LoVo (cell line): ENCODE data around the gene C1orf116.

ENCODE experiments used
- DNase-seq: peaks from one replicate; pipeline ENCODE4 v3.0.0-alpha.2; 2016; ENCODE audit warnings: low spot score

C1orf116 gene

DNA sequence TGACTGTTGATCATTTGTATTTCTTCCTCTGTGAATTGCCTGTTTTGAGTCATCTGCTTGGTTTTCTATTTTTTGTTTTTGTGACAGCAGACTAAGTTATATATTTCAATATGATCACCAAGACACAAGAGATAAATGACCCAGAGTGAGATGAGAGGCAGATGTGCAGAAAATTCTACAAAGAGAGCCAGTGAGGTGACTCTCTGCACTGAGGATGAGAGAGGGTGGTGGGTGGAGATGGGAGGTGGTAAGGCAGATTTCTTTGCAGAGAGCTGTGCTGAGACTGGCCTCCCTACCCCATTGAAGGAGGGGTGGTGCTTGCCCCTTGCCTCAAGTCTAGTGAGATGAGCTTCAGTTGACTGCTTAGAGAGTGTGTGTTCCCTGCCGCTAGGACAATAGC, 44.7 kb downstream of the C1orf116 start:
- DNase-seq: no peak

DNA sequence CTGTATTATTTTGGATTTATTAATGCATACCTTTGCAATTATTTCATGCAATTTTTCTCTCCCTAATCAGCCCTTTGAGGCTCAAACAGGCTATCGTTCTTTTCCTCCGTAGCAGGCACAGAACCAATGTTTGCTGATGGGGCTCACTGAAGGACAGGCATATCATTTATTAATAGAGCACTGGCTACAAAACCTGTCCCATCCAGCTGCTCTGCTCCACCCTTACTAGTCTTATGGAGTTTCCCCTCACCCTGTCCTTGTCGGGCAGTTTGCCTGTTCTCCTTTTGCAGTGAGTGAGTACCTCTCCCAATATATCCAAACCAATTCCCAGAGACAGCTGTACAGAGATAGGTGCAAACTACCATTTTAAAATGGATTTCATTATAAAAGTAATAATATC, 45.7 kb downstream of the C1orf116 start:
- DNase-seq: no peak

DNA sequence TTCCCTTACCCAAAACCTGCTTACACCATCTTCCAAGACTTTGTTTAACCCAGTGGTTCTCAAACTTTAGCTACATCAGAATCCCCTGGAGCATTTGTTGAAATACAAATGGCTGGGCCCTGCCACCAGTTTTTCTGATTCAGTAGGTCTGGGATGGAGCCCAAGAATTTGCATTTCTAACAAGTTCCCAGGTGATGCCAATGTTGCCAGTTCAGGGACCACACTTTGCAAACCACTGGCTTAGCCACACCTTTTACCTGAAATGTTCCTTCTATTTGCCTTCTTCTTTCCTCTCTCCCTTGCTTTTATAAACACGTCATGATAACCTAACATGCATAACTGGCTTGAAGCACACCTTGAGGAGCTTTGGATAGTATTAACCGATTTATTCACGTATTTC, 46.2 kb downstream of the C1orf116 start:
- DNase-seq: no peak

DNA sequence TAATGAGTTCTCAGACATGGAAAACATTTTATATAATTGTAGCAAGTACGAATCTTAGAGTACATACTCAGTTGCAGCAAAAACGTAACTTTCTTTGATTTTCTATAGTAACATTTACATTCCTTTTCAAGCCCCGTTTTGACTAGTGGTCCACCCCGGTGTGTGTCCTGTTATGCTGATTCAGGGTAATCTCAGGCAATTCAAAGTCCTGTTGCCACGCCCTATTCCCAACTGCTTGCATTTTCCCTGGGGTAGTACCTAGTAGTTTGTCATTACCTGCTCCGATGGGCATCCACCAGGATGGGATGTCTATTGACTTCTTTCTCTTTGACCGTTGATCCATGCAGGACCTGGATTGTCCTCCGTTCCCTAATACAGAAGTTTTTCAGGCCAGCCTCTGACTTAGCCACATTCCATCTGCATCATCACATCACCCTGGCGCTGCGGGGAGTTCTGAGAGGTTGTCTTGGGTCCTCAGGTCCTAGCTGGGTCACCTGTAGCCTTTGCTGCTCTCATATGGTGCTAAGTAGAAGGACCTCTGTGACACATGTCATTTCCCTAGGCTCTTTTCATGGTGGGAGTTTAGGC, 47.3 kb downstream of the C1orf116 start:
- DNase-seq: no peak

- peak; percentile 68 for DNase-seq
Measured at GRCh38 chr1:206982216-206982615, 50.3 kb downstream of the C1orf116 start.

GRCh38 chr1:206979379-206980043, 53.0 kb downstream of the C1orf116 start:
- DNase-seq: no peak

DNA sequence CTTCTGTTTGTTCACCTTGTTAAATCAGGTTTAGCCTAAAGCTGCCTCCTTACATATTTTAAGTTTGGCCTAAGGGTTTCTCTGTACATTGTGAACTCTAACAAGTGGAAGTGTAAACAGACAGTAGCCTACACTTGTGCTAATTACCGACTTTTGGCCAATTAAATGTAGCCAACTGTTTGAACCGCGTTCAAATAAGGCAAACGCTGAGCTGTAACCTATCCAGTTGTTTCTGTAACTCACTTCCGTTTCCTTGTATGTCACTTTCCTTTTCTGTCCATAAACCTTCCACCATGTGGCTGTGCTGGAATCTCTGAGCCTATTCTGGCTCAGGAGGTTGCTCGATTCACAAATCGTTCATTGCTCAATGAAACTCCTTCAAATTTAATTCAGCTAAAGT, 54.3 kb downstream of the C1orf116 start:
- DNase-seq: no peak

- no peak for DNase-seq
Measured at GRCh38 chr1:206975306-206975705, 57.2 kb downstream of the C1orf116 start.

GRCh38 chr1:206974140-206974539, 58.4 kb downstream of the C1orf116 start:
- no peak for DNase-seq

DNA sequence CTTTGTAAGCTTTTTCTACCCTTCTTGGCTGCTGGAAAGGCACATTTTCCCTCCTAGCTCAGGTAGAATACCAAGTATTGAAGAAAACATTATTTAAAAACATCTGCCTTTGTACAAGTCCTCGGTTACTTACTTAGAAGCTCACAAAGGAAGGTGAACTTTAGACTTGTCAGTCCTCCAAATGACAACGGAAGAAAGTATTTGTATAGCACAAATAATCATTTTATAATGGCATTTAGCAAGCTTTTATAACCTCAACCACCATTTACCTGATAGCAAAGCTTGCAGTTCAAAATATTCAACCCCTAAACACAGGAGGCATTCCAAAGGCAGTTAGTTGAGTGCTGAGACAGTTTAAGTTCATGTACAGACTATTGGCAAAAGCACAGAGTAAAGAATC, 59.8 kb downstream of the C1orf116 start:
- DNase-seq: no peak

DNA sequence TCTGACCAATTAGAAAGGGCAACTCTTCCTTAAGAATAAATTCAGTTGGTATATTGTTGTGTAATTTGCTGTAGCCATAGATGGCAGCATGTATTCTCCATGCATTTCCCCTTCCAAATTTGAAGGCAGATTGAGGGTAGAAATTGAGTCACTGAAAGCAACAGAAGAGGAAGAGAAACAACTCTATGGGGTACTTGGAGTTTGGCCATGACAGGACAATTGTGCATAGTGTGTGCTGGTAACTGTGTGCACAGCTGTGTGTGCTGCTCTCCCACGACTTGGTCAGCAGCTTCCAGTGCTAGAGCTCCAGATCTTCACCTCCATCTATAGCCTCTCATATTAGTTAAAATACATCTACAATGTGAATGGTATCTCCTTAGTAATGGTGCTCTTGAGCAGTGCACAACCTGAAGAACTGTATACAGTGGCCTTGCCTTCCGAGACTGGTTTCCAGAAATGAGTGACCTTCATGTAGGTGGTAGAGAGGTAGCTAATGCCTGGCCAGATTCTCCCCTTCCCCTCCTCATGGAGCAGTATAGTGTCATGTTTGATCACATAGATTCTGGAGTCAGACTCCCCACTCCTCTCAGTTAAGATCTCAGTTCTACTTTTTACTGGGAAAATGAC, 61.4 kb downstream of the C1orf116 start:
- DNase-seq: no peak

DNA sequence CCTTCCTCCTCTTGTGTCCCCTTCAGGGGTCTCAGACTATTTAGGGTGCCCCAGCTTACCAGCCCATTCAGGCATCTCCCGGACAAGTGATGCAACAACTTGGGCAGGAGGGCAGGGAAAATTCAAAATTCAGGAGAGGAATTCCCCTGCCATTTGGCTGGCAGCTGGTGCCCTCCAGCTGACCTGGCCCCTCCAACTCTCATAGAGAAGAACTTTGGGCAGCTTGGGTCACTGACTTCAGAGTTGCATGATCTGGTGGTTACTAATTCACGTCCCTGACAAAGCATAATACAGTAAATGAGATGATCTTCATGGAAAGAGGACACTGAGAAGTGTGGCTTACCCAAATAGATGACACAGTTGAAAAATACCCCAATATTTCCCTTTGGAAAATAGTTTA, 62.1 kb downstream of the C1orf116 start, which contains the start of gene FCAMR:
TSS of gene FCAMR (minus strand) at position 15 of the 400 bp plus-strand sequence. CDS start 335 bp downstream, outside the sequence.
- no peak for DNase-seq

- DNase-seq: no peak
Measured at GRCh38 chr1:206969090-206969489, 63.5 kb downstream of the C1orf116 start.
